CD4-positive, CD25-positive, alpha-beta regulatory T cell (primary cell): ENCODE results near the gene TMEM132A. TPM values are rescaled to one million over a fixed set of nuclear protein-coding genes. Genes with fewer than 3 reads are reported as not detected.

ENCODE experiments used
- ATAC-seq, 2 donors: fragments of 150-1000 bp; cut with Tn5 transposase; one replicate each; pipeline ENCODE4 v1.10.0; 2021; ENCODE audit warnings: low read depth in 2 of 2, moderate number of reproducible peaks in 2 of 2, moderate library complexity in 1 of 2
- DNase-seq, 3 donors: peaks; one replicate each; pipeline versions ENCODE4 v3.0.0 to v3.0.0-alpha.2; 2012 to 2022; ENCODE audit warnings: mixed read lengths in 1 of 3
- H3K27ac ChIP-seq: one replicate; pipeline ENCODE4 v1.7.0; 2013; ENCODE audit warnings: mild to moderate bottlenecking, low read length; ENCODE audit not compliant: insufficient read depth, poor library complexity, severe bottlenecking
- H3K27me3 ChIP-seq: one replicate; pipeline ENCODE4 v1.7.0; 2013; ENCODE audit warnings: low read length; ENCODE audit not compliant: control insufficient read depth, insufficient read depth
- H3K36me3 ChIP-seq: one replicate; pipeline ENCODE4 v1.7.0; 2013; ENCODE audit warnings: mild to moderate bottlenecking, low read length, moderate library complexity; ENCODE audit not compliant: control insufficient read depth, insufficient read depth
- H3K4me1 ChIP-seq: 2 replicates; pipeline ENCODE4 v1.7.0; 2013; ENCODE audit warnings: mild to moderate bottlenecking, low read length; ENCODE audit not compliant: insufficient read depth, control insufficient read depth, poor library complexity, severe bottlenecking
- H3K4me3 ChIP-seq: one replicate; pipeline ENCODE4 v1.7.0; 2013; ENCODE audit warnings: low read depth, mild to moderate bottlenecking, low read length, moderate library complexity
- H3K9me3 ChIP-seq, 2 experiments: 1 replicate in 1 of 2; 2 replicates in 1 of 2; pipeline ENCODE4 v1.7.0; 2013; ENCODE audit warnings: low read length in 2 of 2, mild to moderate bottlenecking in 1 of 2, moderate library complexity in 1 of 2; ENCODE audit not compliant: control insufficient read depth in 2 of 2
- H3K27ac Mint-ChIP-seq, 3 donors: one replicate each; pipeline ENCODE4 v1.8.0; 2020 to 2022; ENCODE audit warnings: mild to moderate bottlenecking in 3 of 3, mixed read lengths in 3 of 3, moderate library complexity in 2 of 3
- H3K27me3 Mint-ChIP-seq: one replicate; pipeline ENCODE4 v1.8.0; 2022; ENCODE audit warnings: mild to moderate bottlenecking, mixed read lengths
- H3K36me3 Mint-ChIP-seq: one replicate; pipeline ENCODE4 v1.8.0; 2020; ENCODE audit warnings: mixed read lengths
- H3K4me1 Mint-ChIP-seq, 4 donors: one replicate each; pipeline ENCODE4 v1.8.0; 2020 to 2022; ENCODE audit warnings: mixed read lengths in 4 of 4, mild to moderate bottlenecking in 1 of 4
- H3K4me3 Mint-ChIP-seq, 4 donors: one replicate each; pipeline ENCODE4 v1.8.0; 2020 to 2022; ENCODE audit warnings: mild to moderate bottlenecking in 4 of 4, mixed read lengths in 4 of 4, moderate library complexity in 3 of 4
- H3K9me3 Mint-ChIP-seq, 7 donors: one replicate each; pipeline ENCODE4 v1.8.0; 2020 to 2022; ENCODE audit warnings: mixed read lengths in 7 of 7, mild to moderate bottlenecking in 3 of 7, moderate library complexity in 2 of 7
- polyA plus RNA-seq, 4 donors: library from polyadenylated mRNA; unstranded; fragments of 300-500 nt; fragmentation: Illumina TruSeq; gene quantifications; one replicate each; pipeline ENCODE4 v1.2.3, GENCODE V29; 2021
- total RNA-seq: library from RNA; stranded (reverse); gene quantifications from one replicate; pipeline ENCODE4 v1.2.3, GENCODE V29; 2022

The TMEM132A gene
- total and polyA plus RNA-seq, 5 donors from 2014 or later, result not detected

- Histone ChIP-seq H3K9me3 (no peaks in the 10 kb centered on the region), H3K27me3 (peaks cover 5% of the 10 kb centered on the region), H3K4me3 (no peak overlapping the region), H3K27ac (no peak overlapping the region), H3K36me3 (no peaks in the 10 kb centered on the region), H3K4me1 (peaks cover 12% of the 10 kb centered on the region)
- H3K4me1 Mint-ChIP-seq, result peaks cover 0 to 20% (median 4%) of the 10 kb centered on the region in 4 donors
- H3K36me3 Mint-ChIP-seq, result no peaks in the 10 kb centered on the region
- peaks cover 54% of the 10 kb centered on the region for H3K27me3 Mint-ChIP-seq
- DNase-seq (no peak), ATAC-seq (no peak)
- no peak overlapping the region for H3K4me3 Mint-ChIP-seq
- H3K9me3 Mint-ChIP-seq, result peaks cover 0 to 1% (median 0%) of the 10 kb centered on the region in 7 donors
- peak overlapping the region in 1 of 3 donors; percentile 69 for H3K27ac Mint-ChIP-seq
Observed at GRCh38 chr11:60954421-60954820, 30.2 kb downstream of the TMEM132A start.

DNA sequence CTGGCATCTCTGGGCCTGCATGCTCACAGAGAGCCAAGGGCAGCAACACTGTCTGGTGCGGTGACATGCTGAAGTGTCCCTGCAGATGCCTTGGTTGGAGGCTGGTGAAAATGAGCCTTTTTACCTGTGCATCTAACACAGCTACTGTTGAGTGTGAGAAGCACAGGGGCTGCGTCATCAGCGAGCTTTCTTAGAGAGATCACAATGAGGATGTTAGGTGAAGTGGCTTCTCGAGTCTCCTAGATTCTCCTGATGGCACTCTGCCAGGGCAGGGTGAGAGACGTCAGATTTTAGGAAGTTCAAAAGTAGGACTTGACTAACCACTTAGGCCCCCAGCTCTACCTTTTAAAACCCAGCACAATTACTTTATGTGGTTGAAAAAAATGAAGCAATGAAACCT is 31.3 kb downstream of the TMEM132A start:
- Mint-ChIP-seq H3K4me1 (peaks cover 0 to 15% (median 4%) of the 10 kb centered on the region in 4 donors), H3K9me3 (peaks cover 0 to 3% (median 0%) of the 10 kb centered on the region in 7 donors), H3K27me3 (peaks cover 52% of the 10 kb centered on the region), H3K27ac (peak overlapping the region in 1 of 3 donors; percentile 20), H3K36me3 (no peaks in the 10 kb centered on the region), H3K4me3 (no peak overlapping the region)
- H3K27me3 ChIP-seq, result peaks cover 10% of the 10 kb centered on the region
- ATAC-seq (no peak), DNase-seq (no peak)
- H3K4me3 ChIP-seq, result no peak overlapping the region
- peaks cover 12% of the 10 kb centered on the region for H3K4me1 ChIP-seq
- no peaks in the 10 kb centered on the region for H3K9me3 ChIP-seq
- no peak overlapping the region for H3K27ac ChIP-seq
- no peaks in the 10 kb centered on the region for H3K36me3 ChIP-seq

DNA sequence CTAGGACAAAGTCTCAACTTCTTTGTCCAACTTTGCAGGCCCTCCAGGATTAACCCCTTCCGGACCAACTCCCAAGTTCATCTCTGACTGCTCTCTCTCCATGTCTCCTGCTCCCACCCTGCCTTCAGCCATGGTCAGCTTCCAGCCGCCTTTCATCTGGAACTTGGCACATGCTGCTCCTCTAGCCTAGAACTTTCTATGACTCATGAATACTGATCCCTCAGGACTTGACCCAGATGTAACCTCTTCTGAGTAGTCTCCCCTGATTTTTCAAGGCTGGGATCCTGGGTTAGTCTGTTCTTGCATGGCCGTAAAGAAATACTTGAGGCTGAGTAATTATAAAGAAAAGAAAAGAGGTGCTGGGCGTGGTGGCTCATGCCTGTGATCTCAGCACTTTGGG is 32.9 kb downstream of the TMEM132A start:
- H3K4me3 ChIP-seq, result no peak overlapping the region
- H3K27me3 ChIP-seq, result peaks cover 14% of the 10 kb centered on the region
- no peaks in the 10 kb centered on the region for H3K9me3 ChIP-seq
- DNase-seq, result no peak
- no peaks in the 10 kb centered on the region for H3K4me1 ChIP-seq
- peaks cover 56% of the 10 kb centered on the region for H3K27me3 Mint-ChIP-seq
- H3K27ac Mint-ChIP-seq, result no peak overlapping the region
- no peaks in the 10 kb centered on the region for H3K36me3 Mint-ChIP-seq
- H3K27ac ChIP-seq, result no peak overlapping the region
- no peak for ATAC-seq
- H3K4me3 Mint-ChIP-seq, result no peak overlapping the region
- peaks cover 0 to 3% (median 0%) of the 10 kb centered on the region in 7 donors for H3K9me3 Mint-ChIP-seq
- no peaks in the 10 kb centered on the region for H3K36me3 ChIP-seq
- H3K4me1 Mint-ChIP-seq, result peaks cover 0 to 8% (median 3%) of the 10 kb centered on the region in 4 donors

DNA sequence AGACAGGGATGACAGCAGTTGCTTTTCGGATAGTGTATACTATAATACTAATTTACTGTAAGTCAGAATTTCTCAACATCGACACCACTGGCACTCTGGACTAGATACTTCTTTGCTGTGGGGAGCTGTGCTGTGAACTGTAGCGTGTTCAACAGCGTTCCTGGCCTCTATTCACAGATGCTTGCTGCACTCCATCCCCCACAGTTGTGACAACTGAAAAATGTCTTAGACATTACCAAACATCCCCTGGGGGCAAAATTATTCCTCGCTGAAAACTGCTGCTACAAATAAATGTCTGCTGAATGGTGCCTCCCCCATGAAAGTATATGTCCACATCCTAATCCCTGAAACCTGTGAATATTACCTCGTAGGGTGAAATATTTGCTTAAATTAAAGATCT is 35.2 kb downstream of the TMEM132A start:
- H3K27me3 ChIP-seq, result peaks cover 13% of the 10 kb centered on the region
- Mint-ChIP-seq H3K9me3 (peaks cover 0 to 2% (median 0%) of the 10 kb centered on the region in 7 donors), H3K4me1 (no peaks in the 10 kb centered on the region), H3K27me3 (peaks cover 46% of the 10 kb centered on the region), H3K4me3 (no peak overlapping the region), H3K27ac (no peak overlapping the region), H3K36me3 (no peaks in the 10 kb centered on the region)
- H3K4me3 ChIP-seq, result no peak overlapping the region
- H3K27ac ChIP-seq, result no peak overlapping the region
- ATAC-seq, result no peak
- H3K36me3 ChIP-seq, result no peaks in the 10 kb centered on the region
- DNase-seq, result no peak
- no peaks in the 10 kb centered on the region for H3K4me1 ChIP-seq
- no peaks in the 10 kb centered on the region for H3K9me3 ChIP-seq

- no peak for DNase-seq
- Histone ChIP-seq H3K27me3 (peaks cover 13% of the 10 kb centered on the region), H3K4me3 (no peak overlapping the region), H3K9me3 (no peaks in the 10 kb centered on the region), H3K27ac (no peak overlapping the region), H3K36me3 (no peaks in the 10 kb centered on the region), H3K4me1 (no peaks in the 10 kb centered on the region)
- H3K27me3 Mint-ChIP-seq, result peaks cover 46% of the 10 kb centered on the region
- H3K27ac Mint-ChIP-seq, result peak overlapping the region in 1 of 3 donors; percentile 44
- H3K4me1 Mint-ChIP-seq, result no peaks in the 10 kb centered on the region
- no peak for ATAC-seq
- H3K36me3 Mint-ChIP-seq, result no peaks in the 10 kb centered on the region
- peak overlapping the region in 1 of 4 donors; percentile 30 for H3K4me3 Mint-ChIP-seq
- peaks cover 0 to 2% (median 0%) of the 10 kb centered on the region in 7 donors for H3K9me3 Mint-ChIP-seq
Observed at GRCh38 chr11:60960405-60960804, 36.1 kb downstream of the TMEM132A start.

DNA sequence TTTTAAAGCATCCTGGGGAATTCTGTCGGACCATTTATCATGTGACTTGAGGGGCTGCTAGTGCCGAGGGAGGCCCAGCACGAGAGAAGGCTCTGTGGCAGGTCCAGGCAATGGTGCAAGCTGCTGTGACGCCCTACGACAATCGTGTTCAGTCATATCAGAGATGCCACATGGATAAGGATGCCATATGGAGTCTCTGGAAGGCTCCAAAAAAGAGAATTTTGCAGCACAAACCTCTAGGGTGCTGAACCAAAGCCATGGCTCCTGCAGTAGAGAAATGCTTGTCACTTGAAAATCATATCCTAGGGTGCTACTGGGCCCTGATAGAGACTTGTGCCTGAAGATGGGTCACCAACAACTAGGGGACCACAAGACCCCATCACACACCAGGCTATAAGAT is 40.5 kb downstream of the TMEM132A start:
- H3K27me3 Mint-ChIP-seq, result peaks cover 27% of the 10 kb centered on the region
- H3K27ac ChIP-seq, result no peak overlapping the region
- H3K36me3 Mint-ChIP-seq, result no peaks in the 10 kb centered on the region
- no peak overlapping the region for H3K4me3 Mint-ChIP-seq
- H3K9me3 Mint-ChIP-seq, result peaks cover 0 to 1% (median 0%) of the 10 kb centered on the region in 7 donors
- H3K4me1 ChIP-seq, result no peaks in the 10 kb centered on the region
- DNase-seq (no peak), ATAC-seq (no peak)
- H3K27ac Mint-ChIP-seq, result no peak overlapping the region
- H3K4me3 ChIP-seq, result no peak overlapping the region
- H3K4me1 Mint-ChIP-seq, result no peaks in the 10 kb centered on the region
- no peaks in the 10 kb centered on the region for H3K36me3 ChIP-seq
- peaks cover 0 to 4% of the 10 kb centered on the region in 2 experiments for H3K9me3 ChIP-seq
- peaks cover 15% of the 10 kb centered on the region for H3K27me3 ChIP-seq

DNA sequence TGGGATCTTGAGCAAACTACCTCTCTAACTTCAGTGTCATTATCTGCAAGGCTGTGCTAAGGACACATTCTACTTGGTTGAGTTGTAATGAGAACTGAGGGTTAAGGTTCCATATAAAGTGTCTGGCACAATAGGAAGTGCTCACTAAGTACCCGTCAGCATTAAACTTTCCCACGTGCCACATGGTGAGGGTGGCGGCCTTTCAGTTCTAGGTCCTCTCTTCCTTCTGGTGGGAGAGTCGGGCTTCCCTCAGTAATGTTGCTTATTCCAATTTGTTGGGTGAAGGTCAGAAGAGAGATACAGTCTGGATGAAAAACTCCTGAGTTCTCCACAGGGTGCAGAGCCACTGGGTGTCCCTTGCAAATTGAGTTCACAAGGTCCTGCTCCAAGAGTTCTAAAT is 42.6 kb downstream of the TMEM132A start:
- Histone ChIP-seq H3K27ac (no peak overlapping the region), H3K27me3 (peaks cover 6% of the 10 kb centered on the region), H3K9me3 (peaks cover 0 to 4% of the 10 kb centered on the region in 2 experiments), H3K4me1 (peaks cover 15% of the 10 kb centered on the region), H3K4me3 (no peak overlapping the region), H3K36me3 (no peaks in the 10 kb centered on the region)
- Mint-ChIP-seq H3K36me3 (no peaks in the 10 kb centered on the region), H3K27me3 (peaks cover 20% of the 10 kb centered on the region), H3K4me1 (peaks cover 5 to 17% (median 15%) of the 10 kb centered on the region in 4 donors), H3K4me3 (no peak overlapping the region), H3K9me3 (peaks cover 0 to 1% (median 0%) of the 10 kb centered on the region in 7 donors), H3K27ac (no peak overlapping the region)
- DNase-seq (no peak), ATAC-seq (no peak)

DNA sequence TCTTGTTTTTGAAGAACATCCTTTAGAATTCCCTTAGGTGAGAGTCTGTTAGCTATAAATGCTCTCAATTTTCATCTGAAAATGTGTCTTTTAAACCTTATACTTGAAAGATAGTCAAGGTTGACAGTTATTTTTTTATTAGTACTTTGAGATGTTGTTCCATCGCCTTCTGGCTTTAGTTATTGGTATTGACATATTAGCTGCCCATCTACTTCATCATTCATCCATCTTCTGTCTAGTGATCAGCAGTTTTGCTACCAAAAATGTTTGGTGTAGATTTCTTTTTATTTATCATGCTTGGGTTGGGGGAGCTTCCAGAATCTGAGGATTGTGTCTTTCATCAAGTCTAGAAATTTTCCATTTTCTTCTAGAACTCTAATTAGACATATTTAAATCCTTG is 44.0 kb downstream of the TMEM132A start:
- no peak for DNase-seq
- H3K4me3 Mint-ChIP-seq, result peak overlapping the region in 1 of 4 donors; percentile 51
- H3K27me3 Mint-ChIP-seq, result peaks cover 21% of the 10 kb centered on the region
- ATAC-seq, result no peak
- peaks cover 5 to 17% (median 15%) of the 10 kb centered on the region in 4 donors for H3K4me1 Mint-ChIP-seq
- H3K4me1 ChIP-seq, result peaks cover 25% of the 10 kb centered on the region
- no peaks in the 10 kb centered on the region for H3K36me3 Mint-ChIP-seq
- H3K36me3 ChIP-seq, result no peaks in the 10 kb centered on the region
- H3K9me3 ChIP-seq, result peaks cover 0 to 4% of the 10 kb centered on the region in 2 experiments
- no peak overlapping the region for H3K27ac ChIP-seq
- H3K27me3 ChIP-seq, result peaks cover 3% of the 10 kb centered on the region
- no peak overlapping the region for H3K27ac Mint-ChIP-seq
- H3K4me3 ChIP-seq, result no peak overlapping the region
- peaks cover 0 to 1% (median 0%) of the 10 kb centered on the region in 7 donors for H3K9me3 Mint-ChIP-seq
